GM11168 (cell line): Measurements from ENCODE around the gene UBXN1.

ENCODE experiments used
- in situ Hi-C: fragments of 300-500 bp; cut with MboI; formaldehyde crosslinking; loops from one replicate; pipeline ENCODE4 v1.12.0; 2022; ENCODE audit warnings: low sequenced_read_pairs; ENCODE audit not compliant: unreplicated experiment

The UBXN1 gene

GRCh38 chr11:62648185-62648966, 30.5 kb downstream of the UBXN1 start:
- in situ Hi-C loops = no loop called here

- in situ Hi-C loops = no loop called here
These were observed 31.3 kb downstream of the UBXN1 start for GRCh38 chr11:62647609-62648005.

- in situ Hi-C loops = no loop called here
These were observed 31.9 kb downstream of the UBXN1 start for GRCh38 chr11:62646825-62647608.

- in situ Hi-C loops = no loop called here
These were observed 32.7 kb downstream of the UBXN1 start, which contains the start of gene GANAB for GRCh38 chr11:62645946-62646824. GANAB (minus strand) TSS chr11:62646613; CDS start chr11:62646599, 14 bp downstream.

- in situ Hi-C loops = no loop called here
These were observed 33.3 kb downstream of the UBXN1 start for GRCh38 chr11:62645671-62645945.

GRCh38 chr11:62644220-62644619, 34.7 kb downstream of the UBXN1 start:
- in situ Hi-C loops = no loop called here

- in situ Hi-C loops = no loop called here
These were observed 46.4 kb downstream of the UBXN1 start for GRCh38 chr11:62632492-62632891.

GRCh38 chr11:62627713-62628112, 51.2 kb downstream of the UBXN1 start:
- in situ Hi-C loops = no loop called here
